ENCODE data around the gene TVP23A. TPM values are rescaled to one million over a fixed set of nuclear protein-coding genes. Genes with fewer than 3 reads are reported as not detected.

TVP23A gene
- total RNA-seq, 1 donor from 2014 or later = not detected

DNA sequence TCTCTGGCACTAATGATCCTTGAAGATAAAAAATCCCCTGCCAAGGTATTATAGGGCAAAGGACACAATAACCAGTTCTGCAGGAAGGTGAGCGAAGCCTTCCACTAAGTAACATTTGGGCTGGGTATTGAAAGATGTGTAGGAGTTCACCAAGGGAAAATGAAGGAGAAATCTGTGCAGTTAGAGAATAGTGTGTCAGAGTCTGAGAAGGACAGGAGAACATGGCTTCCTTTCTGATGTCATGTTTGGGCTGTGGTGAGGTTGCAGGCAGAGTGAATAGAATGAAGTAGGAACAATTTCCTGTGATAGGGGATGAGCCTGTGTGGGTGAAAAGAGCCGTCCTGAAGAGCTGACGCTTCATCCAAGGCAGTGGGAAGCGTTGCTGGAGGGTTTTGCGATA lies 34.4 kb upstream of the TVP23A start:
- DNase-seq (ENCODE audit: extremely low spot score, unreplicated experiment) = no peak
- Mint-ChIP-seq H3K4me1 (ENCODE audit: unreplicated experiment) (no peaks in the 10 kb centered on the region), H3K36me3 (ENCODE audit: unreplicated experiment) (no peaks in the 10 kb centered on the region), H3K27me3 (ENCODE audit: unreplicated experiment) (peaks cover 2% of the 10 kb centered on the region), H3K9me3 (ENCODE audit: unreplicated experiment) (no peaks in the 10 kb centered on the region), H3K4me3 (ENCODE audit: unreplicated experiment) (no peak overlapping the region), H3K27ac (ENCODE audit: unreplicated experiment) (no peak overlapping the region)
- no peak for TF ChIP-seq CTCF (IDR thresholded peaks at IDR 0.05)

- H3K9me3 Mint-ChIP-seq (ENCODE audit: unreplicated experiment) = no peaks in the 10 kb centered on the region
- no peak overlapping the region for H3K4me3 Mint-ChIP-seq (ENCODE audit: unreplicated experiment)
- DNase-seq (ENCODE audit: extremely low spot score, unreplicated experiment) = no peak
- no peaks in the 10 kb centered on the region for H3K36me3 Mint-ChIP-seq (ENCODE audit: unreplicated experiment)
- H3K4me1 Mint-ChIP-seq (ENCODE audit: unreplicated experiment) = no peaks in the 10 kb centered on the region
- TF ChIP-seq CTCF (IDR thresholded peaks at IDR 0.05) = no peak
- H3K27me3 Mint-ChIP-seq (ENCODE audit: unreplicated experiment) = peaks cover 2% of the 10 kb centered on the region
- no peak overlapping the region for H3K27ac Mint-ChIP-seq (ENCODE audit: unreplicated experiment)
Observed at GRCh38 chr16:10852286-10852685, 33.7 kb upstream of the TVP23A start.

- no peak for TF ChIP-seq CTCF (IDR thresholded peaks at IDR 0.05)
- peaks cover 2% of the 10 kb centered on the region for H3K27me3 Mint-ChIP-seq (ENCODE audit: unreplicated experiment)
- H3K9me3 Mint-ChIP-seq (ENCODE audit: unreplicated experiment) = no peaks in the 10 kb centered on the region
- no peak overlapping the region for H3K27ac Mint-ChIP-seq (ENCODE audit: unreplicated experiment)
- no peak for DNase-seq (ENCODE audit: extremely low spot score, unreplicated experiment)
- no peaks in the 10 kb centered on the region for H3K36me3 Mint-ChIP-seq (ENCODE audit: unreplicated experiment)
- no peaks in the 10 kb centered on the region for H3K4me1 Mint-ChIP-seq (ENCODE audit: unreplicated experiment)
- H3K4me3 Mint-ChIP-seq (ENCODE audit: unreplicated experiment) = no peak overlapping the region
Observed at GRCh38 chr16:10851512-10851911, 32.9 kb upstream of the TVP23A start.

GRCh38 chr16:10850478-10850850 lies 31.9 kb upstream of the TVP23A start:
- Mint-ChIP-seq H3K27me3 (ENCODE audit: unreplicated experiment) (peaks cover 2% of the 10 kb centered on the region), H3K9me3 (ENCODE audit: unreplicated experiment) (no peaks in the 10 kb centered on the region), H3K4me3 (ENCODE audit: unreplicated experiment) (no peak overlapping the region), H3K27ac (ENCODE audit: unreplicated experiment) (no peak overlapping the region), H3K4me1 (ENCODE audit: unreplicated experiment) (no peaks in the 10 kb centered on the region), H3K36me3 (ENCODE audit: unreplicated experiment) (no peaks in the 10 kb centered on the region)
- DNase-seq (ENCODE audit: extremely low spot score, unreplicated experiment) = no peak
- no peak for TF ChIP-seq CTCF (IDR thresholded peaks at IDR 0.05)

DNA sequence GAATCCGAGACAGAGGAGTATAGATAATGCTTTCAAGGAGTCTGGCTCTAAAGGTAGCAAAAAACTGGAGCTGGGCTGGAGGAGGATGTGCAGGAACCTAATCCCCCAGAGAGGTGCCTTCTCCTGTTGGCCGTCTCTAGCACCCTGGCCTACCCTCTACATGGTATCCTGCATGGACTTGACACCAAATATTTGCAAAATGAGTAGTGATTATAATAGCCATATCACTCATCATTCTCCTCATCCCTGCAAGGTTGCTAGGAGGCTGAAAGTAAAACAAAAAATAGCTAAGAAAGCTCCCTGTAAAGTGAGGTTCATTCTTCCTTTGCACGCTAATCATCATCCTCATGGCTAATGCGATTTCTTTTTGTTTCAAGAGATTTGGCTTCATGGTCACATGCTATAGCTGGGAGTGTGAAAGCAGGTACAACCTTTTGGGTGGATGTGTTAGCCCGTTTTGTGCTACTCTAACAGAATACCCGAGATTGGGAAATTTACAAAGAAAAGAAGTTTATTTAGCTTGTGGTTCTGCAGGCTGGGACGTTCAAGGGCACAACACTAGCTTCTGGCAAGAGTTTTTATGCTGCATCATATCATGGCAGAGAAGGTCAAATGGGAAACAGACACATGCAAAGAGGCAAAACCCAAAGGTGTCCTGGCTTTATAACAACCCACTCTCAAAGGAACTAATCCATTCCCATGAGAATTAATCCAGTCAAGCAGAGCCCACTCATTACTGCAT lies 31.3 kb upstream of the TVP23A start:
- Mint-ChIP-seq H3K27ac (ENCODE audit: unreplicated experiment) (no peak overlapping the region), H3K27me3 (ENCODE audit: unreplicated experiment) (peaks cover 2% of the 10 kb centered on the region), H3K4me3 (ENCODE audit: unreplicated experiment) (no peak overlapping the region), H3K9me3 (ENCODE audit: unreplicated experiment) (no peaks in the 10 kb centered on the region), H3K36me3 (ENCODE audit: unreplicated experiment) (no peaks in the 10 kb centered on the region), H3K4me1 (ENCODE audit: unreplicated experiment) (no peaks in the 10 kb centered on the region)
- DNase-seq (ENCODE audit: extremely low spot score, unreplicated experiment) = no peak
- no peak for TF ChIP-seq CTCF (IDR thresholded peaks at IDR 0.05)
